Measurements from ENCODE around the gene IGF2BP1. TPM values are rescaled to one million over a fixed set of nuclear protein-coding genes. Genes with fewer than 3 reads are reported as not detected.

The IGF2BP1 gene
- total RNA-seq, 1 experiment from 2014 or later = 434 TPM

DNA sequence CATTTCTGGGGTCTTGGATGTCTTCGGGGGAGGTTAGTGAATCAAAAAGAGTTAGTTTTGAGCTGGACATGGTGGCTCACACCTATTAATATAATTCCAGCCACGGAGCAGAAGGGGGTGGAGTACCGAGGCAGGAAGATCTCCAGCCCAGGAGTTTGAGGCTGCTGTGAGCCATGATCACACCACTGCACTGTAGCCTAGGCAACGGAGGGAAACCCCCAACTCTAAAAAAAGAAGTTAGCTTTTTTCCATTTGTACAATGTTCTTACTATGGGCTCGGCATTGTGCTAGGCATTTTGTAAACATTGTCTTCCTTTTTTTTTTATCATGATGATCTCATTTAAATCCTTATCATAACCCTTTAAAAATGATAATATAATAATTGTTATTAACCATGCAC, 44.3 kb upstream of the IGF2BP1 start:
- Histone ChIP-seq H4K8ac (replicated peaks; ENCODE audit: insufficient read length, low read depth, low read length) (no peak overlapping the region), H2BK120ac (ENCODE audit: low read depth, low read length, poor library complexity, severe bottlenecking) (no peak overlapping the region), H3T11ph (ENCODE audit: low read length) (no peak overlapping the region), H3K23ac (ENCODE audit: insufficient read length, low read depth, low read length) (no peak overlapping the region), H3K4me1 (ENCODE audit: insufficient read depth, low read length) (peaks cover 3% of the 10 kb centered on the region; the same call in 1 of the 2 replicates), H3K14ac (ENCODE audit: insufficient read depth, low read length) (no peak overlapping the region), H3K79me2 (ENCODE audit: insufficient read depth, low read length) (no peaks in the 10 kb centered on the region), H3K23me2 (ENCODE audit: insufficient read length, low read depth, low read length, poor library complexity, severe bottlenecking) (no peaks in the 10 kb centered on the region), H2AK5ac (ENCODE audit: insufficient read length, low read length) (no peak overlapping the region), H4K5ac (ENCODE audit: insufficient read length, low read depth, low read length) (no peak overlapping the region), H4K20me1 (ENCODE audit: control insufficient read depth, insufficient read depth, insufficient read length) (no peaks in the 10 kb centered on the region), H2BK20ac (ENCODE audit: low read depth, low read length, poor library complexity, severe bottlenecking) (no peak overlapping the region), H2BK5ac (ENCODE audit: insufficient read length, low read length) (no peak overlapping the region), H3K4ac (ENCODE audit: low read depth, low read length) (no peak overlapping the region), H2AFZ (ENCODE audit: low read length) (no peak overlapping the region), H3K27me3 (ENCODE audit: insufficient read depth, low read length) (no peaks in the 10 kb centered on the region), H3K56ac (ENCODE audit: insufficient read length, low read depth, low read length) (no peak overlapping the region), H3K18ac (ENCODE audit: insufficient read length, low read depth, low read length) (no peak overlapping the region), H3K79me1 (ENCODE audit: insufficient read depth, low read depth, low read length, poor library complexity, severe bottlenecking) (no peaks in the 10 kb centered on the region), H3K4me2 (ENCODE audit: insufficient read depth, insufficient read length, low read length) (no peak overlapping the region), H2BK12ac (ENCODE audit: insufficient read length, low read depth, low read length) (no peak overlapping the region), H3K27ac (ENCODE audit: insufficient read length, low read depth, low read length) (no peak overlapping the region), H3K9me3 (ENCODE audit: control insufficient read depth, low read depth, low read length) (no peaks in the 10 kb centered on the region), H4K91ac (ENCODE audit: insufficient read length, low read depth, low read length) (no peak overlapping the region), H3K9ac (ENCODE audit: extremely low read depth, insufficient read length, low read length) (no peak overlapping the region), H2BK15ac (ENCODE audit: low read depth, low read length) (no peak overlapping the region)
- no peak for DNase-seq
- TF ChIP-seq, protein P1, sequence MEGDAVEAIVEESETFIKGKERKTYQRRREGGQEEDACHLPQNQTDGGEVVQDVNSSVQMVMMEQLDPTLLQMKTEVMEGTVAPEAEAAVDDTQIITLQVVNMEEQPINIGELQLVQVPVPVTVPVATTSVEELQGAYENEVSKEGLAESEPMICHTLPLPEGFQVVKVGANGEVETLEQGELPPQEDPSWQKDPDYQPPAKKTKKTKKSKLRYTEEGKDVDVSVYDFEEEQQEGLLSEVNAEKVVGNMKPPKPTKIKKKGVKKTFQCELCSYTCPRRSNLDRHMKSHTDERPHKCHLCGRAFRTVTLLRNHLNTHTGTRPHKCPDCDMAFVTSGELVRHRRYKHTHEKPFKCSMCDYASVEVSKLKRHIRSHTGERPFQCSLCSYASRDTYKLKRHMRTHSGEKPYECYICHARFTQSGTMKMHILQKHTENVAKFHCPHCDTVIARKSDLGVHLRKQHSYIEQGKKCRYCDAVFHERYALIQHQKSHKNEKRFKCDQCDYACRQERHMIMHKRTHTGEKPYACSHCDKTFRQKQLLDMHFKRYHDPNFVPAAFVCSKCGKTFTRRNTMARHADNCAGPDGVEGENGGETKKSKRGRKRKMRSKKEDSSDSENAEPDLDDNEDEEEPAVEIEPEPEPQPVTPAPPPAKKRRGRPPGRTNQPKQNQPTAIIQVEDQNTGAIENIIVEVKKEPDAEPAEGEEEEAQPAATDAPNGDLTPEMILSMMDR (conservative IDR thresholded peaks at IDR 0.05) = no peak
- H3K4me1 Mint-ChIP-seq = peaks cover 11 to 15% of the 10 kb centered on the region in 2 experiments
- WGBS (ENCODE audit: extremely low coverage, insufficient read length, low lambda C conversion rate) = no CpG with 5 or more reads among the region's 5 CpGs
- H3K36me3 Mint-ChIP-seq (ENCODE audit: insufficient read depth in 1 of 3, low read depth in 3 of 3) = no peaks in the 10 kb centered on the region
- no peaks in the 10 kb centered on the region for H3K27me3 Mint-ChIP-seq (ENCODE audit: low read depth)
- H3K4me3 Mint-ChIP-seq = no peak overlapping the region
- H3K27ac Mint-ChIP-seq = no peak overlapping the region
- no peaks in the 10 kb centered on the region for H3K9me3 Mint-ChIP-seq

Data from H9 (cell line).